Gastrocnemius medialis (tissue), 4 donors: ENCODE measurements around the gene ZNF683. TPM values are rescaled to one million over a fixed set of nuclear protein-coding genes. Genes with fewer than 3 reads are reported as not detected.
"Not testable (repeated sequence)": the region's sequence is repeated elsewhere in the genome, so short reads cannot be mapped to it uniquely, and the experiment has no call there.

ENCODE experiments used
- ATAC-seq, 2 donors: fragments of 150-250 bp; one replicate each; pipeline ENCODE4 v1.9.1; 2016
- DNase-seq, 2 donors: peaks; one replicate each; pipeline ENCODE4 v3.0.0-alpha.2; 2019
- H3K27ac ChIP-seq, 4 donors: fragments of 200-600 bp; sonication (generic); 1 replicate in 1 of 4; 2 replicates in 3 of 4; pipeline ENCODE4 v1.5.1; 2016 to 2018; ENCODE audit warnings: mild to moderate bottlenecking in 2 of 4, moderate library complexity in 1 of 4
- H3K27me3 ChIP-seq, 3 donors: fragments of 200-600 bp; sonication (generic) in 2 of 3; 1 replicate in 1 of 3; 2 replicates in 2 of 3; pipeline versions ENCODE4 v1.5.1 to v1.6.0; 2016 to 2019; ENCODE audit warnings: mild to moderate bottlenecking in 1 of 3, moderate library complexity in 1 of 3
- H3K36me3 ChIP-seq, 2 donors: fragments of 200-600 bp; sonication (generic) in 1 of 2; one replicate each; pipeline ENCODE4 v1.5.1; 2017 to 2018
- H3K4me1 ChIP-seq, 2 donors: fragments of 200-600 bp; sonication (generic) in 1 of 2; one replicate each; pipeline ENCODE4 v1.5.1; 2016 to 2017; ENCODE audit warnings: mild to moderate bottlenecking in 2 of 2
- H3K4me3 ChIP-seq, 4 donors: fragments of 200-600 bp; sonication (generic) in 3 of 4; 1 replicate in 1 of 4; 2 replicates in 3 of 4; pipeline ENCODE4 v1.5.1; 2016 to 2019; ENCODE audit warnings: mild to moderate bottlenecking in 2 of 4
- H3K9me3 ChIP-seq, 3 donors: fragments of 200-600 bp; sonication (generic) in 2 of 3; 1 replicate in 1 of 3; 2 replicates in 2 of 3; pipeline ENCODE4 v1.5.1; 2016 to 2019
- CTCF ChIP-seq, 5 experiments: fragments of 450-650 bp in 3 of 5; fragments of 200-600 bp in 2 of 5; sonication (generic) in 2 of 5; IDR thresholded peaks in 4 of 5; conservative IDR thresholded peaks in 1 of 5; 1 replicate in 4 of 5; 2 replicates in 1 of 5; pipeline ENCODE4 v1.5.1; 2016 to 2019; ENCODE audit warnings: antibody characterized with exemption in 5 of 5, mild to moderate bottlenecking in 3 of 5, moderate library complexity in 3 of 5
- POLR2A ChIP-seq, 2 donors: fragments of 450-650 bp; IDR thresholded peaks; one replicate each; pipeline ENCODE4 v1.6.1; 2017; ENCODE audit warnings: antibody characterized with exemption in 2 of 2, mild to moderate bottlenecking in 2 of 2, moderate library complexity in 2 of 2
- in situ Hi-C, 4 donors: fragments of 200-750 bp; cut with MboI; loops; one replicate each; pipeline versions ENCODE4 v1.15.0 to v1.8.0; 2017; ENCODE audit warnings: low sequenced_read_pairs in 4 of 4
- intact Hi-C: fragments of 100-400 bp; cut with DNase I; formaldehyde crosslinking; loops from one replicate; pipeline ENCODE4 v1.15.1; 2023; ENCODE audit warnings: low total_unique reads
- total RNA-seq, 4 donors: library from RNA; depleted of rRNA; stranded (reverse); fragments of >200 nt; gene quantifications; one replicate each; pipeline versions ENCODE4 v1.1.0 to v1.2.3, GENCODE V29; 2016

ZNF683 gene
- total RNA-seq, 4 donors from 2014 or later = not detected

GRCh38 chr1:26388791-26389445 lies 16.4 kb upstream of the ZNF683 start:
- Histone ChIP-seq H3K4me3 (no peak overlapping the region), H3K27ac (no peak overlapping the region), H3K4me1 (no peaks in the 10 kb centered on the region), H3K36me3 (no peaks in the 10 kb centered on the region), H3K27me3 (peaks cover 0 to 10% (median 6%) of the 10 kb centered on the region in 3 donors), H3K9me3 (no peaks in the 10 kb centered on the region)
- no peak for TF ChIP-seq CTCF (IDR thresholded peaks at IDR 0.05 in 4 of 5, conservative IDR thresholded peaks at IDR 0.05 in 1 of 5)
- TF ChIP-seq POLR2A (IDR thresholded peaks at IDR 0.05) = no peak
- in situ Hi-C loops (no loop called here), intact Hi-C loops (no loop called here)
- DNase-seq = no peak
- ATAC-seq = no peak

- in situ Hi-C loops (no loop called here), intact Hi-C loops (no loop called here)
- Histone ChIP-seq H3K4me1 (no peaks in the 10 kb centered on the region), H3K4me3 (no peak overlapping the region), H3K36me3 (no peaks in the 10 kb centered on the region), H3K27ac (no peak overlapping the region), H3K9me3 (no peaks in the 10 kb centered on the region), H3K27me3 (peaks cover 0 to 10% (median 6%) of the 10 kb centered on the region in 3 donors)
- ATAC-seq (no peak), DNase-seq (no peak)
- TF ChIP-seq POLR2A (IDR thresholded peaks at IDR 0.05) = no peak
- no peak for TF ChIP-seq CTCF (IDR thresholded peaks at IDR 0.05 in 4 of 5, conservative IDR thresholded peaks at IDR 0.05 in 1 of 5)
Observed at GRCh38 chr1:26387447-26387846, 14.9 kb upstream of the ZNF683 start.

GRCh38 chr1:26385063-26385462 lies 12.5 kb upstream of the ZNF683 start:
- H3K27me3 ChIP-seq, H3K4me3 ChIP-seq, H3K9me3 ChIP-seq, H3K27ac ChIP-seq, intact Hi-C loops, in situ Hi-C loops, H3K36me3 ChIP-seq, ATAC-seq, DNase-seq, H3K4me1 ChIP-seq: not testable (repeated sequence)

- intact Hi-C loops = no loop called here
- H3K27me3 ChIP-seq = peaks cover 0 to 10% (median 9%) of the 10 kb centered on the region in 3 donors
- H3K9me3 ChIP-seq = no peaks in the 10 kb centered on the region
Observed at GRCh38 chr1:26384076-26384475, 11.5 kb upstream of the ZNF683 start.

GRCh38 chr1:26378879-26379251 lies 6.3 kb upstream of the ZNF683 start:
- TF ChIP-seq POLR2A (IDR thresholded peaks at IDR 0.05) (no peak), CTCF (IDR thresholded peaks at IDR 0.05 in 4 of 5, conservative IDR thresholded peaks at IDR 0.05 in 1 of 5) (no peak)
- intact Hi-C loops (no loop called here), in situ Hi-C loops (no loop called here)
- no peaks in the 10 kb centered on the region for H3K4me1 ChIP-seq
- H3K9me3 ChIP-seq = no peaks in the 10 kb centered on the region
- H3K36me3 ChIP-seq = no peaks in the 10 kb centered on the region
- no peak for DNase-seq
- H3K27ac ChIP-seq = no peak overlapping the region
- peaks cover 0 to 3% (median 2%) of the 10 kb centered on the region in 3 donors for H3K27me3 ChIP-seq
- H3K4me3 ChIP-seq = no peak overlapping the region
- ATAC-seq = no peak

More at GRCh38 chr1:26384076-26384475, 11.5 kb upstream of the ZNF683 start:
- Histone ChIP-seq H3K4me3 (no peak overlapping the region), H3K36me3 (no peaks in the 10 kb centered on the region), H3K4me1 (no peaks in the 10 kb centered on the region), H3K27ac (no peak overlapping the region)
- TF ChIP-seq CTCF (IDR thresholded peaks at IDR 0.05 in 4 of 5, conservative IDR thresholded peaks at IDR 0.05 in 1 of 5) (no peak), POLR2A (IDR thresholded peaks at IDR 0.05) (no peak)
- in situ Hi-C loops = no loop called here
- ATAC-seq (no peak), DNase-seq (no peak)
